ENCODE results near the gene SPG21. TPM values are rescaled to one million over a fixed set of nuclear protein-coding genes. Genes with fewer than 3 reads are reported as not detected.

SPG21 gene
- total RNA-seq, 1 experiment from 2014 or later, result 53.0 TPM

- H3K9me3 ChIP-seq (ENCODE audit: low read length), result no peaks in the 10 kb centered on the region
- no peak overlapping the region for H3K4me3 ChIP-seq (ENCODE audit: low read length)
- ATAC-seq (no peak), DNase-seq (no peak)
- H2AFZ ChIP-seq (ENCODE audit: low read length), result no peak overlapping the region
- no peak overlapping the region for H3K9ac ChIP-seq (ENCODE audit: low read length)
- BruUV-seq (replicated peaks), result no TSS peak
- H3K27me3 ChIP-seq (ENCODE audit: low read length), result no peaks in the 10 kb centered on the region
- no peaks in the 10 kb centered on the region for H3K36me3 ChIP-seq (ENCODE audit: low read depth, low read length)
- H3F3A ChIP-seq (ENCODE audit: low read length, unreplicated experiment), result no peaks in the 10 kb centered on the region
- H3K79me2 ChIP-seq (ENCODE audit: low read length), result no peaks in the 10 kb centered on the region
- H3K4me1 ChIP-seq (ENCODE audit: insufficient read depth, low read length), result peaks cover 10% of the 10 kb centered on the region; the same call in 1 of the 2 replicates
- no peak overlapping the region for H3K27ac ChIP-seq (ENCODE audit: low read length)
- intact Hi-C loops (cut with micrococcal nuclease), result no loop called here
- no peaks in the 10 kb centered on the region for H3K9me2 ChIP-seq (replicated peaks; ENCODE audit: low read length)
- H3K4me2 ChIP-seq (ENCODE audit: low read length), result no peak overlapping the region
- ChIA-PET POLR2A (ENCODE audit: unreplicated experiment) (no interaction called here), CTCF (no interaction called here)
- no peaks in the 10 kb centered on the region for H4K20me1 ChIP-seq (ENCODE audit: low read length)
- no peak for TF ChIP-seq EZH2 (IDR thresholded peaks at IDR 0.05; ENCODE audit: low read length, unreplicated experiment)
- no peak for TF ChIP-seq EZH2phosphoT487 (IDR thresholded peaks at IDR 0.05; ENCODE audit: borderline replicate concordance, low read length)
- no peak for TF ChIP-seq CTCF (conservative IDR thresholded peaks at IDR 0.05; ENCODE audit: low read depth, low read length)
Measured at GRCh38 chr15:65038428-65038827, 48.7 kb upstream of the SPG21 start.

- Histone ChIP-seq H3K9me3 (ENCODE audit: low read length) (no peaks in the 10 kb centered on the region), H3K4me3 (ENCODE audit: low read length) (no peak overlapping the region), H3K9ac (ENCODE audit: low read length) (no peak overlapping the region), H3K4me2 (ENCODE audit: low read length) (no peak overlapping the region), H3K4me1 (ENCODE audit: insufficient read depth, low read length) (peaks cover 5% of the 10 kb centered on the region; the same call in 1 of the 2 replicates), H4K20me1 (ENCODE audit: low read length) (no peaks in the 10 kb centered on the region), H3F3A (ENCODE audit: low read length, unreplicated experiment) (no peaks in the 10 kb centered on the region), H3K9me2 (replicated peaks; ENCODE audit: low read length) (no peaks in the 10 kb centered on the region), H3K36me3 (ENCODE audit: low read depth, low read length) (no peaks in the 10 kb centered on the region), H3K27me3 (ENCODE audit: low read length) (no peaks in the 10 kb centered on the region), H2AFZ (ENCODE audit: low read length) (no peak overlapping the region), H3K79me2 (ENCODE audit: low read length) (no peaks in the 10 kb centered on the region), H3K27ac (ENCODE audit: low read length) (no peak overlapping the region)
- DNase-seq (no peak), ATAC-seq (no peak)
- TF ChIP-seq EZH2 (IDR thresholded peaks at IDR 0.05; ENCODE audit: low read length, unreplicated experiment) (no peak), EZH2phosphoT487 (IDR thresholded peaks at IDR 0.05; ENCODE audit: borderline replicate concordance, low read length) (no peak), CTCF (conservative IDR thresholded peaks at IDR 0.05; ENCODE audit: low read depth, low read length) (no peak)
- CTCF ChIA-PET, result no interaction called here
- intact Hi-C loops (cut with micrococcal nuclease), result no loop called here
- POLR2A ChIA-PET (ENCODE audit: unreplicated experiment), result no interaction called here
- no TSS peak for BruUV-seq (replicated peaks)
Measured at GRCh38 chr15:65037309-65037708, 47.6 kb upstream of the SPG21 start.

- H2AFZ ChIP-seq (ENCODE audit: low read length), result no peak overlapping the region
- no peak for DNase-seq
- BruUV-seq (replicated peaks), result no TSS peak
- no peaks in the 10 kb centered on the region for H3K79me2 ChIP-seq (ENCODE audit: low read length)
- H4K20me1 ChIP-seq (ENCODE audit: low read length), result no peaks in the 10 kb centered on the region
- H3K27ac ChIP-seq (ENCODE audit: low read length), result no peak overlapping the region
- H3F3A ChIP-seq (ENCODE audit: low read length, unreplicated experiment), result no peaks in the 10 kb centered on the region
- CTCF ChIA-PET, result interaction anchor here (0.6 kb wide), 1 partner anchor 151 kb away, joined by 6 read pairs; the partner anchor contains the start of gene CLPX
- POLR2A ChIA-PET (ENCODE audit: unreplicated experiment), result no interaction called here
- no peak overlapping the region for H3K9ac ChIP-seq (ENCODE audit: low read length)
- H3K9me2 ChIP-seq (replicated peaks; ENCODE audit: low read length), result no peaks in the 10 kb centered on the region
- no peak for ATAC-seq
- no peaks in the 10 kb centered on the region for H3K9me3 ChIP-seq (ENCODE audit: low read length)
- H3K4me3 ChIP-seq (ENCODE audit: low read length), result no peak overlapping the region
- TF ChIP-seq CTCF (conservative IDR thresholded peaks at IDR 0.05; ENCODE audit: low read depth, low read length), result no peak
- TF ChIP-seq EZH2phosphoT487 (IDR thresholded peaks at IDR 0.05; ENCODE audit: borderline replicate concordance, low read length), result no peak
- TF ChIP-seq EZH2 (IDR thresholded peaks at IDR 0.05; ENCODE audit: low read length, unreplicated experiment), result no peak
- H3K36me3 ChIP-seq (ENCODE audit: low read depth, low read length), result no peaks in the 10 kb centered on the region
- H3K4me2 ChIP-seq (ENCODE audit: low read length), result no peak overlapping the region
- intact Hi-C loops (cut with micrococcal nuclease), result loop anchor here (5.0 kb wide), 1 partner anchor 263 kb away; the partner anchor contains the start of gene RNU5A-1
- no peaks in the 10 kb centered on the region for H3K27me3 ChIP-seq (ENCODE audit: low read length)
- peaks cover 5% of the 10 kb centered on the region; the same call in 1 of the 2 replicates for H3K4me1 ChIP-seq (ENCODE audit: insufficient read depth, low read length)
Measured at GRCh38 chr15:65034719-65035118, 45.0 kb upstream of the SPG21 start.

Data from PC-3 (cell line).